ENCODE measurements around the gene CRYAB. TPM values are rescaled to one million over a fixed set of nuclear protein-coding genes. Genes with fewer than 3 reads are reported as not detected.
A peak's percentile ranks its signal among the peaks of the same experiment; 100 is the strongest.

Gene CRYAB
- polyA plus RNA-seq, 1 of the 3 experiments (the other 2 are of a cell fraction) = 0.92 TPM

DNA sequence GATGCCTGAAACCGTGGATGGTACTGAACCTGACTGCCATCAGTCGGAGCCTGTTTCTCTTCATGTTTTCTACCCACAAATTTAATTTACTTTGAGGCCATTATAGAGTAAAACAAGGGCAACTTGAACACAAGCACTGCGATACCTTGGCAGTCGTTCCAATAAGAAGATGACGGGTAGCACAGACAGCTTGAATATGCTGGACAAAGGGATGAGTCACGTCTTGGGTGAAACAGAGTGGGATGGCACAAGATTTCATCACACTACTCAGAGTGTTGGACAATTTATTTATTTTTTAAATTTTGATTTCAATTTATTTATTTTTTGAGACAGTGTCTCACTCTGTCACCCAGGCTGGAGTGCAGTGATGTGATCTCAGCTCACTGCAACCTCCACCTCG lies 31.3 kb upstream of the CRYAB start:
- peak overlapping the region; percentile 24; the same call in 1 of the 2 replicates for H3K9ac ChIP-seq
- CTCF ChIA-PET = interaction anchor here (1.0 to 1.9 kb wide), 4 partner anchors 11 to 39 kb away, joined by 3 to 7 read pairs (median 5); no protein-coding TSS in a partner anchor
- H3K27ac ChIP-seq (ENCODE audit: low read depth in 2 of 2, low read length in 1 of 2) = peak overlapping the region in 1 of 2 experiments; percentile 96; a peak in 2 of 4 replicates
- DNase-seq = no peak
- TF ChIP-seq GATA2 (CRISPR knock-in tag; IDR thresholded peaks at IDR 0.05) (no peak), RCOR1 (IDR thresholded peaks at IDR 0.05; ENCODE audit: low read length) (no peak), MEF2A (IDR thresholded peaks at IDR 0.05; ENCODE audit: borderline replicate concordance, low read depth) (no peak), NFIC (IDR thresholded peaks at IDR 0.05; ENCODE audit: borderline replicate concordance) (no peak), FOSL2 (IDR thresholded peaks at IDR 0.05; ENCODE audit: borderline replicate concordance, low read depth) (peak; percentile 49; the same call in 1 of the 2 replicates), YY1 (IDR thresholded peaks at IDR 0.05; ENCODE audit: low read depth) (no peak), SMC3 (IDR thresholded peaks at IDR 0.05; ENCODE audit: low read depth, low read length) (no peak), GABPA (IDR thresholded peaks at IDR 0.05; ENCODE audit: low read depth) (no peak), MXI1 (IDR thresholded peaks at IDR 0.05; ENCODE audit: low read depth, low read length) (no peak), TEAD4 (IDR thresholded peaks at IDR 0.05; ENCODE audit: borderline replicate concordance, insufficient read depth) (no peak), TAF1 (IDR thresholded peaks at IDR 0.05; ENCODE audit: borderline replicate concordance, low read depth, low read length) (no peak), JUND (IDR thresholded peaks at IDR 0.05) (peak; percentile 31; the same call in 1 of the 2 replicates), POLR2AphosphoS5 (IDR thresholded peaks at IDR 0.05; ENCODE audit: low read depth, low read length) (no peak), SIN3A (IDR thresholded peaks at IDR 0.05; ENCODE audit: borderline replicate concordance, low read depth, low read length) (no peak)
- TF ChIP-seq, protein P1, sequence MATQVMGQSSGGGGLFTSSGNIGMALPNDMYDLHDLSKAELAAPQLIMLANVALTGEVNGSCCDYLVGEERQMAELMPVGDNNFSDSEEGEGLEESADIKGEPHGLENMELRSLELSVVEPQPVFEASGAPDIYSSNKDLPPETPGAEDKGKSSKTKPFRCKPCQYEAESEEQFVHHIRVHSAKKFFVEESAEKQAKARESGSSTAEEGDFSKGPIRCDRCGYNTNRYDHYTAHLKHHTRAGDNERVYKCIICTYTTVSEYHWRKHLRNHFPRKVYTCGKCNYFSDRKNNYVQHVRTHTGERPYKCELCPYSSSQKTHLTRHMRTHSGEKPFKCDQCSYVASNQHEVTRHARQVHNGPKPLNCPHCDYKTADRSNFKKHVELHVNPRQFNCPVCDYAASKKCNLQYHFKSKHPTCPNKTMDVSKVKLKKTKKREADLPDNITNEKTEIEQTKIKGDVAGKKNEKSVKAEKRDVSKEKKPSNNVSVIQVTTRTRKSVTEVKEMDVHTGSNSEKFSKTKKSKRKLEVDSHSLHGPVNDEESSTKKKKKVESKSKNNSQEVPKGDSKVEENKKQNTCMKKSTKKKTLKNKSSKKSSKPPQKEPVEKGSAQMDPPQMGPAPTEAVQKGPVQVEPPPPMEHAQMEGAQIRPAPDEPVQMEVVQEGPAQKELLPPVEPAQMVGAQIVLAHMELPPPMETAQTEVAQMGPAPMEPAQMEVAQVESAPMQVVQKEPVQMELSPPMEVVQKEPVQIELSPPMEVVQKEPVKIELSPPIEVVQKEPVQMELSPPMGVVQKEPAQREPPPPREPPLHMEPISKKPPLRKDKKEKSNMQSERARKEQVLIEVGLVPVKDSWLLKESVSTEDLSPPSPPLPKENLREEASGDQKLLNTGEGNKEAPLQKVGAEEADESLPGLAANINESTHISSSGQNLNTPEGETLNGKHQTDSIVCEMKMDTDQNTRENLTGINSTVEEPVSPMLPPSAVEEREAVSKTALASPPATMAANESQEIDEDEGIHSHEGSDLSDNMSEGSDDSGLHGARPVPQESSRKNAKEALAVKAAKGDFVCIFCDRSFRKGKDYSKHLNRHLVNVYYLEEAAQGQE (IDR thresholded peaks at IDR 0.05; ENCODE audit: low read depth, low read length) = no peak
- TF ChIP-seq, protein P2, sequence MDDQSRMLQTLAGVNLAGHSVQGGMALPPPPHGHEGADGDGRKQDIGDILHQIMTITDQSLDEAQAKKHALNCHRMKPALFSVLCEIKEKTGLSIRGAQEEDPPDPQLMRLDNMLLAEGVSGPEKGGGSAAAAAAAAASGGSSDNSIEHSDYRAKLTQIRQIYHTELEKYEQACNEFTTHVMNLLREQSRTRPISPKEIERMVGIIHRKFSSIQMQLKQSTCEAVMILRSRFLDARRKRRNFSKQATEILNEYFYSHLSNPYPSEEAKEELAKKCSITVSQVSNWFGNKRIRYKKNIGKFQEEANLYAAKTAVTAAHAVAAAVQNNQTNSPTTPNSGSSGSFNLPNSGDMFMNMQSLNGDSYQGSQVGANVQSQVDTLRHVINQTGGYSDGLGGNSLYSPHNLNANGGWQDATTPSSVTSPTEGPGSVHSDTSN (IDR thresholded peaks at IDR 0.05) = peak; percentile 26; the same call in 1 of the 2 replicates
- H3K27me3 ChIP-seq (ENCODE audit: insufficient read depth) = no peaks in the 10 kb centered on the region
- POLR2A ChIA-PET = no interaction called here
- no peaks in the 10 kb centered on the region for H3K9me3 ChIP-seq
- peaks cover 56% of the 10 kb centered on the region for H3F3A ChIP-seq (replicated peaks; ENCODE audit: insufficient read depth)
- H3K36me3 ChIP-seq (replicated peaks in 1 of 2; ENCODE audit: control insufficient read depth in 1 of 2, insufficient read depth in 2 of 2, low read length in 1 of 2) = no peaks in the 10 kb centered on the region
- H3K4me2 ChIP-seq = no peak overlapping the region
- 69% methylated on average over 7 of the region's 7 CpGs for WGBS (ENCODE audit: low lambda C conversion rate)
- no peak overlapping the region for H3K4me3 ChIP-seq (ENCODE audit: low read depth in 2 of 2, low read length in 1 of 2)
- no peaks in the 10 kb centered on the region for H3K9me2 ChIP-seq
- H2AFZ ChIP-seq (ENCODE audit: low read depth) = no peak overlapping the region
- H3K4me1 ChIP-seq (ENCODE audit: control insufficient read depth in 1 of 2, insufficient read depth in 2 of 2, low read depth in 1 of 2, low read length in 1 of 2) = peaks cover 45 to 64% of the 10 kb centered on the region in 2 experiments
- no peaks in the 10 kb centered on the region for H4K20me1 ChIP-seq (ENCODE audit: insufficient read depth)
- H3K79me2 ChIP-seq (ENCODE audit: insufficient read depth) = peaks cover 57% of the 10 kb centered on the region; the same call in 1 of the 2 replicates
